Suppressor macrophage treated with lipopolysaccharide for 1 hour (primary cell): ENCODE results near the gene TMEM60.
A peak's percentile ranks its signal among the peaks of the same experiment; 100 is the strongest.
"Not testable (repeated sequence)": the region's sequence is repeated elsewhere in the genome, so short reads cannot be mapped to it uniquely, and the experiment has no call there.

ENCODE experiments used
- DNase-seq, 3 donors: peaks; one replicate each; pipeline ENCODE4 v3.0.0-alpha.2; 2020 to 2022

The TMEM60 gene, protein sequence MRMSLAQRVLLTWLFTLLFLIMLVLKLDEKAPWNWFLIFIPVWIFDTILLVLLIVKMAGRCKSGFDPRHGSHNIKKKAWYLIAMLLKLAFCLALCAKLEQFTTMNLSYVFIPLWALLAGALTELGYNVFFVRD

DNA sequence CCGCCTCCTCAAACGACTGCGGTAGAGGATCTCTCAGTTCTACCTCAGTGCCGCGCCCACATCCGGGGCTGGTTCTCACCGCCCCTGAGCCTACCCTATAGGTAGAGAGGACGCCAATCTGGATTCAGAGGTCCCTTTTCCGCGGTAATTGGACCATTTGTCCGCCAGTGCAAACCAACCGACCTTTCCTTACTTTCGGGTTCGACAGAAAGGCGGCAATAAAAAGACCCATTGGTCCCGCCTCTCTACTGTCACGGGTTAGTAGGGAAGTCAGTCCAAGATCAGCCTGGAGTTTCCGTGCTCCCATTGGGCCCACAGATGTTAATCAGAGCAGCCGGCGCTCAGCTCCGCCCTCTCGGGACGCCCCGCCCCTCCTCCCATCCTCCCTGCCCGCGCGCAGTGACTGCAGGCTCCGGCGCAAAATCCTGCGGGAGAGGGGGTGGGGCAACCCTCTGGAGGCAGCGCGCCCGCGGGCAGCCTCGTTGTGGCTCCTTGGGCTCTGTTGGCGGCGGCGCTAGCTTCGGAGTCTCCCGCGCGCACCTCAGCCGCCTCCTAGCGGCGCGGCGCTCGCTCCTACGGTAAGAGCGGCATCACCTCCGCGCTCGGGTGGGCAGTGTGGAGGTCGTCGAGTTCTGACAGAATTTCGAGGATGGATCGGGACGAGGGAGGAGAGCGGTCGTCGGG, at the start of gene TMEM60, which contains the start of gene PHTF2:
Gene TMEM60 (minus strand): TSS at position 41 of the 684 bp plus-strand sequence. CDS start 4,061 bp downstream, outside the sequence.
Gene PHTF2 (plus strand): TSS at position 380 of the 684 bp plus-strand sequence.
- peak; percentile 98 to 100 (median 99) for DNase-seq

DNA sequence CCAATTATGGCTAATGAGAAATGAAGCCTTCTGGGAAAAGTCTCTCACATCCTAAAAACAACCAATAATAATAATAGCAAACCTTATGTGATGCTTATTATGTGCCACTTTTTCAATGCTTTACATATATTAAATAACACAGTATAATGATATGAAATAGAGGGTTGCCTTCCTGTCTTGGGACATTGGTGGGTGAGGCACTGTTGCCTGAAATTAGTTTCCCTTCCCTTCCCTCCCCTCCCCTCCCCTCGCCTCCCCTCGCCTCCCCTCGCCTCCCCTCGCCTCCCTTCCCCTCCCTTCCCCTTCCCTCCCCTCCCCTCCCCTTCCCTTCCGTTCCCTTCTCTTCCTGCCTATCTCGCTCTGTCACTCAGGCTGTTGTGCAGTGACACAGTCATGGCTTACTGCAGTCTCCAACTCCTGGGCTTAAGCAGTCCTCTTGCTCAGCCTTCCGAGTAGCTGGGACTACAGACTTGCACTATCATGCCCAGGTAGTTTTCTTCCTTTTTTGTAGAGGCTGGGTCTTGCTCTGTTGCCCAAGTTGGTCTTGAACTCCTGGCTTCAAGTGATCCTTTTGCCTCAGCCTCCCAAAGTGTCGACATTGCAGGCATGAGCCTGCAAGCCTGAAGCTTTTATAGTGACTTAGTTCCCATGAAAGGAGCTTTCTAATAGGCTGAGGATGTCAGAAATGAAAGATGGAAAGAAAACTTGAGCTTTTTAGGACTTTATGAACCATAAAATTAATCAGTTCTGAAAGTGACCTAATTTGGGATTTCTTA, 48.3 kb upstream of the TMEM60 start:
- no peak for DNase-seq

DNA sequence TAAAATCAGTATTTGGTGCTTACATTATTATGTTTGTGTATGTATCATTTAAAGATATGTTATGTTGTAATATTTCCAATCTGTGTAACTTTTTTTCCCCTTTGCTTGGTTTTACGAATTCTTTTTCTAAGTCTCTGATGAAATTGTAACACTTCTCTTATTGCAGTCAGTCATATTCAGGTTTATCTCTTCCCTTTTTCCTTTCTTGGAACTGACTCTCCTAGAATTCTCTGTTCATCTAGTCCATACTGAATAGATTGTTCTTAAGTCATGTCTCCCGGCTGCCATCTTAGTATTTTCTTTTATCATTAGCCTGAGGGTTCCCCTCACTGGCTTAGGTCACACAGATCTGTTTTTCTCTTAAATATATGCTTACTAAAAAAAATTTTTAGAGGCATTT, 45.0 kb upstream of the TMEM60 start:
- peak in 1 of 3 donors; percentile 18 for DNase-seq

DNA sequence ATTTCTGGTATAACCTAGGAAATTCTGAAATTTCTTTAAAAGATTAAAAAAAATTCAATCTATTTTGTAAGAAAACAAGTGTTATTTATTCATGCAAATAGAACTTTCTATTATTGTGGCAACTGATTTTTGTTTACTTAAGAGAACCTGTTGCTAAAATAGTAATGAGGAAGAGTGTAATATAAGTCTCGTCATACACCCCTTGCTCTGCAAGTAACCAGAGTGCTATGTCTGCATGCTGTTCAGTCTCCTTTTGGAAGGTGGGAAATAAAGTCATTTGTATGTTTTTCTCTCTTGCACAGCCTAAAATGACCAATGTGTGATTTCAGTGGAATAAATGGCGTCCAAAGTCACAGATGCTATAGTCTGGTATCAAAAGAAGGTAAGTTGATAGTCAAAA, 41.7 kb upstream of the TMEM60 start:
- DNase-seq = no peak

DNA sequence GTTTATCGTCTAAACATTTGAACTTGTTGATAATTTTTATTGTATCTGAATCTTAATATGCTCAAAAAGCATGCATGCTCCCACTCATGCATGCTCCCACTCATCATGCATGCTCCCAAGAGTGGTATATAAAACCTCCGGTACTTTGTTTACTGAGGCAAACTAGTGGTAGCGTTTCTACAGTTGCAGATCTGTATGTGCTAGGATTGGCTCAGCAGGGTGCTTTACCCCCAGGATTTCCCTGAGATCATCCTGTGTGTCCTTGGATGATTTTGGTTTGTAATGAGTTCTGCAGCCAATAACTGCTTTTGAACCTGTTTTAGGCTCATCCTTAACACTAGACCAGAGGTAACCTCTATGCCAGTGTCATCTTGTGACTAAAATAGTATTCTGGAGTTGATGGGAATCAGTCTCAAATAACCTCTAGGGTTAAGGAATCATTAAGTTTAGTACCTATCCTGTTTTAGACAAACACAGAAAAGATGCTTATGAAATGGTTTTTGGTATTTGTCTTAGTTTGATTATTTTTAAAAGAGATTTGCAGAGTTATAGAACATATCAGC, 40.8 kb upstream of the TMEM60 start:
- no peak for DNase-seq

DNA sequence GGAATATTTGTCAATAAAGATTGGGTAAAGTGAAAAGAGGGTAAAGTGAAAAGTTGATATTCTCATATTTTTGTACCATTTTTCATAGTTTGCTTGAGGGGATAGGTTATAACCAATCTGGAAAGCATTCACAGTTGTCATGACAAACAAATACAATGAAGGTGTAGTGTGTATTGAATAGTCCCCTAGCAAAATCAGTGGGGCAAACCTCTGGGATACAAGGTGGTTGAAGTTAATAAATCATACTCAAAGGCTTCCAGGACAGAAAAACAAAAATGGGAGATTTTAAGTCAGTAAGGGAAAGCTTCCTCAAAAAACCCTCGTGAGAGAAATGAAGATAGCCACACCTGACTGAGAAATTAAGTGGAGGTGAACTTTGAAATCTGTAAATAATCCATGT, 39.7 kb upstream of the TMEM60 start:
- DNase-seq = no peak

DNA sequence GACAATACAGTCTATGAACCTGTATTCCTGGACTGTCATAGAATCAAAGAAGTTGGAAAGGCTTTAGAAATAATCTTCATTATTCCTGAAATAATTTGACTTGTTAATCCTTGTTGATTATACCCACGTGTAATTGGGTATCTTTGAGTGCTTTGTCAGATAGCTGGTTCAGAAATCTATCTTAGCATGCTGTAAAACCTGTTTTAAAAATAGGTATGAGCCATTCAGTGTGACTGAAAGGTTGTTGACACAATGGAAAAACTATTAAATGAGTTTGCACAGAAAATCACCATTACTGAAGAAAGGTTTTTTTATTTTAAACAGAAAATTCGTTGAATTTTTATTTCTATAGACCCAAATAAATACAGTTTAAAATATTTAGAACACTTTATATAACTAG, 39.0 kb upstream of the TMEM60 start:
- DNase-seq = no peak

DNA sequence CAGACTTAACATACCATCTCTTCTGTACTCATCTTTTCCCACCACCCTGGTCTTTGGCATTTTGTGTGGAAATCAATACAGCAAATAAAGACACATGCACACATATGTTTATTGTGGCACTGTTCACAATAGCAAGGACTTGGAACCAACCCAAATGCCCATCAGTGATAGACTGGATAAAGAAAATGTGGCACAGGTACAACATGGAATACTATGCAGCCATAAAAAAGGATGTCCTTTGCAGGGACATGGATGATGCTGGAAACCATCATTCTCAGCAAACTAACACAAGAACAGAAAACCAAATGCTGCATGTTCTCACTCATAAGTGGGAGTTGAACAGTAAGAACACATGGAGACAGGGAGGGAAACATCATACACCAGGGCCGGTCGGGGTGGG, 38.2 kb upstream of the TMEM60 start:
- DNase-seq = not testable (repeated sequence)

DNA sequence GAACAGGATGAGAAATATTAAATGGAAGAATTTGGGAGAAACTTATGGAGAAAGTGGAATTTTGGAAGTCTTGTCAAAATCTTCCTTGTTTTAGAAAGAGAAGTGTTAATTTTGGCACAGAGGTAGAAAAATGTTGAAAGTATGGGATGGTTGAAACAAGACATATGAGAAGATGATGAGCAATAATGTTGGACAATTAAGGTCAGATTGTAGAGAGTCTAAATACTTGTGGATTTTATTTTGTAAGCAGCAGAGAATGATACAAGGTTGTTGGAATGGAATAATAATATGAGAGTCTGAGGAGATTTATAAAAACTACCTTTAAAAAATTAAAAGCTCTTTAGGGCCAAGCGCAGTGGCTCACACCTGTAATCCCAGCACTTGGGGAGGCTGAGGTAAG, 34.9 kb upstream of the TMEM60 start:
- DNase-seq = no peak

DNA sequence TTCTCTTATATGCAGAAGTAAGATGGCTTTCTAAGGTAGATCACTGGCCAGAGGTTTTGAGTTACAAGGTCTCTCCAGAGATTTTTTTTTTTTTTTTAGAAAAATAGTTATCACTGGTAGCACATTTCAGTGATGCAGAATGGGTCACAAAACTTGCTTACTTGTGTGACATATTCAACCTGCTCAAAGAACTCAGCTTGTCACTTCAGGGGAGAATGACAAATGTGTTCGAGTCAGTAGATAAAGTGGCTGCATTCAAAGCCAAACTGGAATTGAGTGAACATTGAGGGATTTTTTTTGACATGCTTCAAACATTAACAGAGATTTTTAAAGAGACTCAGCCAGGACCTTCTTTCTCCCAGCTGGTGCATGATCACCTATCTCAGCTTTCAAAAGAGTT, 33.7 kb upstream of the TMEM60 start:
- no peak for DNase-seq

DNA sequence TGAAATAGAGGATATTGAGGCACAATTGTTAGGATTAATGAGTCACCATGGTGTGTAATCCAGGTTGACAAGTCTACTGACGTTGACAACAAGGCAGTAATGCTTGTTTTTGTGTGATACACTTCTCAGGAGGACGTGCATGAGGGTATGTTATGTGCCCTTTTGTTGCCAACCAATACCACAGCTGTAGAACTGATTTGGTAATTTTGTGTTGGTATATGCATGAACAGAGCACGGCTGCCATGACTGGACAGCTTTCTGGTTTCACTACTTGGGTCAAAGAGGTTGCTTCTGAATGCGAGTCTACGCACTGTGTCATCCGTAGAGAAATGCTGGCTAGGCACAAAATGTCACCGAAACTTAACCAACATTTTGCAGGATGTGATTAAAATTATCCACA, 33.2 kb upstream of the TMEM60 start:
- DNase-seq = no peak

DNA sequence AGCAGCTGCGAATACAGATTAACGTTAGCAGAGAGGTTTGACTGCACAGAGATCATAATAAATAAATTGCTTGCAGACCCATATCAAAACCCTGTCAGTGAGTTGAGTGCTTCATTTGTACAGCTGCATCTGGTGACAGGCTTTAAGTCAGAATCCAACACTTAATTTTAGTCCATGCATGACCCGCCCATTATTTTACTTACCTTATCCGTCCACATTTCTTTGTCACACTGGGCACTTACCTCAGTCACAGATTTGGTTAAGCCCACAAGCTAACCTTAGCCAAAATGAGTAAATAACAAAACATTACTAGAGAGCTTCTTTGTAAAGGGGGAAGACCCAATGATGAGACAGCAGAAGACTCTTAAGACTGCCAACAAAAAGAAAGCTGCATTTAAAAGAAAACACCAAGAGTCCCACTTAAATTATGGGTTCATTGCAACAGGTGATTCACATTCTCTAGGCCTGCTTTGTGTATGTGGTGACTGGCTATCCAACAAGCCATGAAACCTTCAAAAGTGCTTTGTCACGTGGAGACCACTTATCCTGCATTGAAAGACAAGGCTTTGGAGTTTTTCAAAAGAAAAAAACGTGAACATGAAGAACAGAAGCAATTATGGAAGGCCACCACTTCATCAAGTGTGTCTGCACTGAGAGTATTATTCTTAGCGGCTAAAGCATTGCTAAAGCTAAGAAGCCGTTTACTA, 32.6 kb upstream of the TMEM60 start:
- DNase-seq = no peak

DNA sequence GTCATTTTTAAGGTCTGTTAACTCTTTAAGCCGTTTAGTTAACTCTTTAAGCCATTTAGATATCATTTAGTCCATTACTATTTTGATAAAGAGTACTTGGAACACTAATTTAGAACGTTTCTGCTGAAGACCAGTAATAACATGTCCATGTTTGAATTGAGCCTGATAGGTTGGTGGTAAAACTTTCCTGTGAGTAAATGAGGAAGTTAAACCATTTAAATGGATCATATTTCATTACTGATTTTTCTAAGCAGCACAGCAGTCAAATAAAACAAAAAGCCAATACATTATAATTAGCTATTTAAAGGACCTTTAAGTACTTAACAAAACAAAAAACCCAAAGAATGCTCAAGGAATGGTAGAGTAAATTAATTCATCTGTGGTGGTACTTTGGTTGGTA, 29.8 kb upstream of the TMEM60 start:
- peak in 1 of 3 donors; percentile 9 for DNase-seq

DNA sequence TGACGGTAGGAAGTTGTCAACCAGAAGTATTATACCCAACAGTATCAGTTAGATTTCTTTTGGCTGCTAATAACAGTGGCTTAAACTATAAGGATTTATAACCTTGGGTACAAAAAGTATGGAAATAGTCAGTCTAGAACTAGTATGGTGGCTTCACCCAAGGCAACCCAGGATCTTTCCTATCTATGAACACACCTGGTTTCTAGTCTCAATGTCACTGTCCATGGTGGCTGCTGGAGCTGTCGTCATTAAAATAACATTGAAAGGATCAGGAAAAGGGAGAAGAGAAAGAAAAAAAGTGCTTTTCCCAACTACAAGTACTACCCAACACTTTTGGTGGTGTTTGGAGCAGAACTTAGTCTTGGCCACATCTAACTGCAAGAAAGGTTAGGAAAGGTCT, 28.1 kb upstream of the TMEM60 start:
- DNase-seq = no peak

DNA sequence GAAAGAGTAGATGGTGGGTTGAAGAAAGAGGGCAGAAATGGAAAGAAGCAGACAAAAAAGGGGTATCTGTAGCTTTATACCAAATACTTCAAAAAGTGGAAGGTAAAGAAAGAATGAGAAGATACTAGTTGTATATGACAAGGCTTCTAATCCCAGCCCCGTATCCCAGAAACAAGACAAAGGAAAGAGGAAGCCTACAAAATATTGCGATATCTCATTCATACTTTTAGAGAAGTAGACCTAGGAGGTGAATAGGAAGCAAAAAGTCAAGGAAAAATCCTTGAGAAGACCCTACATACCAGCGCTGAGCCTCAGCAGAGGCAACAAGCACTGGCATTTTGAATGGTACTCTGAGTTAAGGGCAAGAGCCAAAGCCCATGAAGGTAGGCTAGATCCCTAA, 26.9 kb upstream of the TMEM60 start:
- peak in 2 of 3 donors; percentile 34 to 39 for DNase-seq

DNA sequence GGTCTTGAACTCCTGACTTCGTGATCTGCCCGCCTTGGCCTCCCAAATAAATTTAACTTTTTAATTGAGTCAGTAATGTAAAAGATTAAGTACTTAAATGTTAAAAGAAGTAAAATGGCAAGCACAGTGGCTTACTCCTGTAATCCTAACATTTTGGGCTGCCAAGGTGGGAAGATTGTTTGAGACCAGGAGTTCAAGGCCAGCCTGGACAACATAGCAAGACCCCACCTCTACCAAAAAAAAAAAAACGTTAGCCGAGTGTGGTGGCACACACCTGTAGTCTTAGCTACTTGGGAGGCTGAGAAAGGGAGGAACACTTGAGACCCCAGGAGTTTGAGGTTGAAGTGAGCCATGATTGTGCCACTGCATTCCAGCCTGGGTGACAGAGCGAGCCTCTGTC, 26.4 kb upstream of the TMEM60 start:
- no peak for DNase-seq

DNA sequence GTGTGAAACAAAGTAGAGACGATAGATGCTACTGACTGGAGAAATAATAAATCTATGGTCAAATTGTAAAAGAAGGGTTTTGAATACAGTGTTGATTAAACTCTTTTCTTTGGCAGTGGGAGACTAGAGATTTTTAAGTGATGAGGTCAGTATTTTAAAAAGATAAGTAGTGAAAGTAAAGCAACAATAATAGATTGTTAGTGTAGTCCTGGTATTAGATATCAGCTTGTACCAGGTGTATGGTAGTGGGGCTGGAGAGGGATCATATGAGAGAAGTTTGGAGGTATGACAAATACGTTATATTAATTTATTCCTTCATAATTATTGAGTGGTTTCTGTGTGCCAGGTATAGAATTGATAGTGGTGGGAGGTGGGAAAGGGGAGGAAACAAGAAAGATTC, 25.6 kb upstream of the TMEM60 start:
- no peak for DNase-seq

DNA sequence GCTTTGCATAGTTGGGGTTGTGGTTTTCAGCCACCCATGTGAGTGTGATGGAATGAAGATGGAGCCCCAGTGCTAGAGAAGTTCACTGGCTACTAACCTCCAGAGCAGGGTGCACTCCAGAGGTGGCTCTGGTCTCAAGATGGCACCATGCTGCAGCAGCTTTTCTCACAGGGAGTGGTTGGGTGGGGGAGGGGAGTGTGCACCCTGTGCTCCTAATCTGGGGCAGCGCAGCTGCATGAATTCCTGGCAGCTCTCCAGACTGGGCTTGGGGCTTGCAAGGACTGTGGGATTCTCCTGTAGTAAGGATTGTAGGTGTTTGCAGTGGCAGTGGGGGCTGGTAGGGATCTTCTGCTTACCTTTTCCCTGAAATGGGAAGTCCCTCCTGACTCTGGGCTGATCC, 24.0 kb upstream of the TMEM60 start:
- no peak for DNase-seq

DNA sequence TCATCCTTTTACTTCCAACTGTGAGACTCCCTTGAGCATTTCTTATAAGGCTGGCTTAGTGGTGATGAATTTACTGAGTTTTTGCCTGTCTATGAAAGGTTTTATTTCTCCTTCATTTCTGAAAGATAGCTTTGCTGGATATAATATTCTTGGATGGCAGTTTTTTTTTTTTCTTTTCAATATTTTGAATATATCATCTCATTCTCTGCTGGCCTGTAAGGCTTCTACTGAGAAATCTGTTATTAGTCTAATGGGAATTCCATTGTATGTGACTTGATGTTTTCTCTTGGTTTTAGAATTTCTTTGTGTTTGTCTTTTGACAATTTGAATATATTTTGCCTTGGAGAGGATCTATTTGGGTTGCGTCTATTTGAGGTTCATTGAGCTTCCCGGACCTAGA, 22.7 kb upstream of the TMEM60 start:
- no peak for DNase-seq

DNA sequence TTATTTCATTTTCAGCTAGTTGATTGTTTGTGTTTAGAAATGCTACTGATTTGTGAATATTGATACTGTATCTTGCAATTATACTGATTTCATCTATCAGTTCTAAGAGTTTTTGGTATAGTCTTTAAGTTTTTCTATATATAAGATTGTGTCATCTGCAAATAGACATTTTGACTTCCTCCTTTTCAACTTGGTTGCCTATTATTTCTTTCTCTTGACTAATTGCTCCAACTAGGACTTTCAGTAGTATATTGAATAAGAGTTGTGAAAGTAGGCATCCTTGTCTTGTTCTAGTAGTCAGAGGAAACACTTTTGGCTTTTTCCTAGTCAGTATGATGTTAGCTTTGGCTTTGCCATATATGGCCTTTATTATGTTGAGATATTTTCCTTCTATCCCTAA, 20.8 kb upstream of the TMEM60 start:
- peak in 2 of 3 donors; percentile 25 to 35 for DNase-seq

DNA sequence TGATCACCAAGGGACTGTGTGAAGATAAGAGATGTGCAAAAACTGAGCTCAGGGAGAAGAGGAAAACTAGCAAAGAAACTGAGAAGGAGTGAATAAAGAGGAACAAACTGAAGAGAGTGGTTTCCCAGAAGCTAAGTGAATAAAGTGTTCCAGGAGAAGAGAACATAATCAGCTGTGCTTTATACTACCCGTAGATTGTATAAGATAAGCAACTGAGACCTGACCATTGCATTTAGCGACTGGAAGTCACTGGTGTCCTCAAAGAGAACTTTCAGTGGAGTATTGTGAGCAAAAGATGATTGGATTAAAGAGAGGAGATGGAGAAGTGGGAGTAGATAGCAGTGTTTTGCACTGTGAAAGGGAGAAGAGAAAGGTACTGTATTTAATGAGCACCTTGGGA, 14.9 kb upstream of the TMEM60 start:
- peak in 1 of 3 donors; percentile 39 for DNase-seq

DNA sequence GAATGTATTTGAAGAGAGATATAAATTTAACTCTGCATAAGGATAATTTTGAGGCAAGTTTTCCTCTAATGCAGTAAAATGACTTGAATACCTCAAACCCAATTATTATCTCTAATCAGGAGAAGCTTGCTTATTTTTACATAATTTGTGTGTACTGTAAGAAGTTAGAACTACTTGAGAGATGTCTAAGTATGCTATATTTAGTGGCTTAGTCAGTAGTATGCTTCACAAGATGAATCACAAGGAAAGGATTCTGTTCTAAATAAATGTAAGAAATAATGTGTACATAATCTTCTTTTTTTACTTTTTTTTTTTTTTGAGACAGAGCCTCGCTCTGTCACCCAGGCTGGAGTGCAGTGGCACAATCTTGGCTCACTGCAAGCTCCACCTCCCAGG, 14.1 kb upstream of the TMEM60 start:
- peak; percentile 18 to 72 (median 58) for DNase-seq
